ENCODE data around the gene PARD6A. TPM values are rescaled to one million over a fixed set of nuclear protein-coding genes. Genes with fewer than 3 reads are reported as not detected.

The PARD6A gene
- total and polyA plus RNA-seq, 7 donors: 4.2 to 16.6 (median 12.8) TPM

GRCh38 chr16:67647111-67647651 is 13.6 kb upstream of the PARD6A start:
- intact Hi-C loops (cut with DNase I): no loop called here
- WGBS, 2 donors: 57 to 83% methylated on average over 15 of the region's 15 CpGs

GRCh38 chr16:67647681-67648080 is 13.1 kb upstream of the PARD6A start:
- Histone ChIP-seq H3K4me1 (peaks cover 0 to 22% (median 20%) of the 10 kb centered on the region in 4 donors), H3K9me3 (peaks cover 0 to 3% (median 0%) of the 10 kb centered on the region in 4 donors), H3K4me3 (no peak overlapping the region), H3K27ac (no peak overlapping the region), H3K27me3 (peaks cover 46 to 85% (median 77%) of the 10 kb centered on the region in 3 donors), H3K36me3 (no peaks in the 10 kb centered on the region)
- TF ChIP-seq EP300 (IDR thresholded peaks at IDR 0.05) (no peak), POLR2AphosphoS5 (IDR thresholded peaks at IDR 0.05) (no peak), POLR2A (IDR thresholded peaks at IDR 0.05) (no peak), CTCF (IDR thresholded peaks at IDR 0.05) (no peak)
- intact Hi-C loops (cut with DNase I): no loop called here
- DNase-seq: no peak
- WGBS, 2 donors: 62 to 83% methylated on average over 13 of the region's 13 CpGs

More at GRCh38 chr16:67647111-67647651, 13.6 kb upstream of the PARD6A start:
- Histone ChIP-seq H3K27me3 (peaks cover 46 to 80% (median 73%) of the 10 kb centered on the region in 3 donors), H3K9me3 (peaks cover 0 to 3% (median 0%) of the 10 kb centered on the region in 4 donors), H3K4me1 (peaks cover 0 to 24% (median 23%) of the 10 kb centered on the region in 4 donors), H3K36me3 (no peaks in the 10 kb centered on the region), H3K4me3 (no peak overlapping the region), H3K27ac (no peak overlapping the region)
- TF ChIP-seq EP300 (IDR thresholded peaks at IDR 0.05) (no peak), POLR2A (IDR thresholded peaks at IDR 0.05) (no peak), CTCF (IDR thresholded peaks at IDR 0.05) (no peak), POLR2AphosphoS5 (IDR thresholded peaks at IDR 0.05) (no peak)
- DNase-seq: no peak

GRCh38 chr16:67648088-67648763 is 12.5 kb upstream of the PARD6A start:
- no peak for DNase-seq
- H3K4me1 ChIP-seq: peaks cover 0 to 25% (median 23%) of the 10 kb centered on the region in 4 donors
- H3K27me3 ChIP-seq: peaks cover 48 to 90% (median 81%) of the 10 kb centered on the region in 3 donors
- intact Hi-C loops (cut with DNase I): no loop called here
- H3K4me3 ChIP-seq: no peak overlapping the region
- no peaks in the 10 kb centered on the region for H3K9me3 ChIP-seq
- TF ChIP-seq POLR2A (IDR thresholded peaks at IDR 0.05): no peak
- TF ChIP-seq CTCF (IDR thresholded peaks at IDR 0.05): no peak
- TF ChIP-seq POLR2AphosphoS5 (IDR thresholded peaks at IDR 0.05): no peak
- no peak for TF ChIP-seq EP300 (IDR thresholded peaks at IDR 0.05)
- H3K27ac ChIP-seq: no peak overlapping the region
- 17 to 62% methylated on average over 65 of the region's 65 CpGs for WGBS, 2 donors
- no peaks in the 10 kb centered on the region for H3K36me3 ChIP-seq

GRCh38 chr16:67648764-67649407 is 11.9 kb upstream of the PARD6A start:
- Histone ChIP-seq H3K9me3 (no peaks in the 10 kb centered on the region), H3K36me3 (no peaks in the 10 kb centered on the region), H3K4me1 (peaks cover 0 to 31% (median 29%) of the 10 kb centered on the region in 4 donors), H3K4me3 (no peak overlapping the region), H3K27ac (no peak overlapping the region), H3K27me3 (peaks cover 55 to 97% (median 88%) of the 10 kb centered on the region in 3 donors)
- WGBS, 2 donors: 32 to 73% methylated on average over 35 of the region's 35 CpGs
- TF ChIP-seq EP300 (IDR thresholded peaks at IDR 0.05): no peak
- no peak for TF ChIP-seq POLR2A (IDR thresholded peaks at IDR 0.05)
- no peak for TF ChIP-seq POLR2AphosphoS5 (IDR thresholded peaks at IDR 0.05)
- no peak for TF ChIP-seq CTCF (IDR thresholded peaks at IDR 0.05)
- DNase-seq: no peak
- intact Hi-C loops (cut with DNase I): no loop called here
